DND-41 (cell line): ENCODE data around the gene DOP1B.

Experiments used
- ATAC-seq: fragments of 200-7000 bp; cut with Tn5 transposase; 3 replicates; pipeline ENCODE4 v1.9.1; 2021; ENCODE audit warnings: low read depth; ENCODE audit not compliant: insufficient read depth
- DNase-seq: peaks from one replicate; pipeline ENCODE4 v3.0.0-alpha.2; 2020
- H2AFZ ChIP-seq: 2 replicates; pipeline ENCODE4 v1.6.0; 2012; ENCODE audit warnings: low read depth, low read length
- H3K27ac ChIP-seq: 2 replicates; pipeline ENCODE4 v1.5.1; 2012; ENCODE audit warnings: low read length, inconsistent platforms
- H3K27me3 ChIP-seq: fragments of 200-600 bp; sonication (generic); 2 replicates; pipeline ENCODE4 v1.6.0; 2012; ENCODE audit warnings: low read length, mild to moderate bottlenecking, inconsistent platforms; ENCODE audit not compliant: insufficient read depth, poor library complexity
- H3K36me3 ChIP-seq: 2 replicates; pipeline ENCODE4 v1.5.1; 2012; ENCODE audit warnings: low read length, inconsistent platforms; ENCODE audit not compliant: insufficient read depth
- H3K4me1 ChIP-seq: 2 replicates; pipeline ENCODE4 v1.5.1; 2012; ENCODE audit warnings: mild to moderate bottlenecking, low read length; ENCODE audit not compliant: insufficient read depth
- H3K4me2 ChIP-seq: 2 replicates; pipeline ENCODE4 v1.6.0; 2012; ENCODE audit warnings: mild to moderate bottlenecking, moderate library complexity, low read length, inconsistent platforms; ENCODE audit not compliant: insufficient read depth
- H3K4me3 ChIP-seq, 2 experiments: fragments of 200-600 bp in 1 of 2; shearing (Covaris generic) in 1 of 2; 2 replicates each; pipeline ENCODE4 v1.5.1; 2012 to 2016; ENCODE audit warnings: inconsistent platforms in 2 of 2, low read length in 2 of 2, mild to moderate bottlenecking in 2 of 2, low read depth in 1 of 2, moderate library complexity in 1 of 2
- H3K79me2 ChIP-seq: 2 replicates; pipeline ENCODE4 v1.6.0; 2012; ENCODE audit warnings: low read length, inconsistent platforms; ENCODE audit not compliant: insufficient read depth
- H3K9ac ChIP-seq: 2 replicates; pipeline ENCODE4 v1.6.0; 2012; ENCODE audit warnings: low read depth, mild to moderate bottlenecking, inconsistent platforms, low read length, moderate library complexity
- H3K9me3 ChIP-seq: 2 replicates; pipeline ENCODE4 v1.5.1; 2012; ENCODE audit warnings: low read length, moderate library complexity, mild to moderate bottlenecking, inconsistent platforms; ENCODE audit not compliant: insufficient read depth, severe bottlenecking
- H4K20me1 ChIP-seq: 2 replicates; pipeline ENCODE4 v1.6.0; 2012; ENCODE audit warnings: low read length; ENCODE audit not compliant: insufficient read depth
- CTCF ChIP-seq: IDR thresholded peaks from 2 replicates; pipeline ENCODE4 v1.5.1; 2012; ENCODE audit warnings: borderline replicate concordance, low read length, moderate library complexity, mild to moderate bottlenecking; ENCODE audit not compliant: poor library complexity, severe bottlenecking; ENCODE audit errors: extremely low read depth
- EZH2 ChIP-seq: IDR thresholded peaks from 3 replicates; pipeline ENCODE4 v1.6.1; 2012; ENCODE audit warnings: borderline replicate concordance, low read depth, mild to moderate bottlenecking, moderate library complexity, low read length, inconsistent platforms; ENCODE audit not compliant: severe bottlenecking

Gene DOP1B

GRCh38 chr21:36145259-36145658 is 11.4 kb upstream of the DOP1B start:
- ATAC-seq (no peak), DNase-seq (no peak)
- TF ChIP-seq CTCF (no peak), EZH2 (no peak)
- Histone ChIP-seq H4K20me1 (no peaks in the 10 kb centered on the region), H3K9me3 (no peaks in the 10 kb centered on the region), H3K27ac (no peak overlapping the region), H3K9ac (no peak overlapping the region), H3K27me3 (no peaks in the 10 kb centered on the region), H3K36me3 (no peaks in the 10 kb centered on the region), H2AFZ (no peak overlapping the region), H3K4me1 (peaks cover 16% of the 10 kb centered on the region), H3K79me2 (no peaks in the 10 kb centered on the region), H3K4me3 (no peak overlapping the region), H3K4me2 (no peak overlapping the region)

- no peak overlapping the region for H3K4me2 ChIP-seq
- ATAC-seq: no peak
- no peak overlapping the region for H3K4me3 ChIP-seq
- no peak overlapping the region for H2AFZ ChIP-seq
- H3K4me1 ChIP-seq: peaks cover 20% of the 10 kb centered on the region
- no peaks in the 10 kb centered on the region for H3K9me3 ChIP-seq
- no peaks in the 10 kb centered on the region for H3K36me3 ChIP-seq
- H3K27me3 ChIP-seq: no peaks in the 10 kb centered on the region
- H3K27ac ChIP-seq: no peak overlapping the region
- no peak for DNase-seq
- TF ChIP-seq EZH2: no peak
- no peak for TF ChIP-seq CTCF
- H4K20me1 ChIP-seq: no peaks in the 10 kb centered on the region
- no peak overlapping the region for H3K9ac ChIP-seq
- H3K79me2 ChIP-seq: no peaks in the 10 kb centered on the region
Measured at GRCh38 chr21:36147911-36148310, 8.7 kb upstream of the DOP1B start.

GRCh38 chr21:36148886-36149285 is 7.7 kb upstream of the DOP1B start:
- Histone ChIP-seq H4K20me1 (no peaks in the 10 kb centered on the region), H3K79me2 (no peaks in the 10 kb centered on the region), H3K27me3 (no peaks in the 10 kb centered on the region), H3K9ac (no peak overlapping the region), H2AFZ (no peak overlapping the region), H3K36me3 (no peaks in the 10 kb centered on the region), H3K4me3 (no peak overlapping the region), H3K4me1 (peaks cover 20% of the 10 kb centered on the region), H3K9me3 (no peaks in the 10 kb centered on the region), H3K4me2 (no peak overlapping the region), H3K27ac (no peak overlapping the region)
- no peak for ATAC-seq
- TF ChIP-seq EZH2: no peak
- no peak for TF ChIP-seq CTCF
- no peak for DNase-seq
